HG02870 (cell line): ENCODE measurements around the gene RHBDD2.
"Not testable (repeated sequence)": the region's sequence is repeated elsewhere in the genome, so short reads cannot be mapped to it uniquely, and the experiment has no call there.

Experiments
- ATAC-seq: cut with Tn5 transposase; IDR thresholded peaks from one replicate; pipeline ENCODE4 v1.9.1; 2021; ENCODE audit warnings: mild to moderate bottlenecking, moderate library complexity; ENCODE audit not compliant: unreplicated experiment

RHBDD2 gene

GRCh38 chr7:75888464-75889222, 9.8 kb downstream of the RHBDD2 start:
- no peak for ATAC-seq

- no peak for ATAC-seq
These were observed 10.5 kb downstream of the RHBDD2 start for GRCh38 chr7:75889223-75889825.

GRCh38 chr7:75889826-75890225, 11.0 kb downstream of the RHBDD2 start:
- ATAC-seq, result no peak

- ATAC-seq, result not testable (repeated sequence)
These were observed 12.4 kb downstream of the RHBDD2 start for GRCh38 chr7:75891237-75891636.

GRCh38 chr7:75891815-75892411, 13.1 kb downstream of the RHBDD2 start:
- no peak for ATAC-seq

- ATAC-seq, result no peak
These were observed 13.9 kb downstream of the RHBDD2 start for GRCh38 chr7:75892634-75893272.

GRCh38 chr7:75896803-75897327, 18.0 kb downstream of the RHBDD2 start:
- no peak for ATAC-seq

GRCh38 chr7:75900617-75901315, 21.9 kb downstream of the RHBDD2 start:
- no peak for ATAC-seq

GRCh38 chr7:75905785-75906604, 27.2 kb downstream of the RHBDD2 start:
- no peak for ATAC-seq

- no peak for ATAC-seq
These were observed 28.3 kb downstream of the RHBDD2 start for GRCh38 chr7:75906991-75907667.

- not testable (repeated sequence) for ATAC-seq
These were observed 28.8 kb downstream of the RHBDD2 start for GRCh38 chr7:75907668-75908039.

GRCh38 chr7:75909521-75910132, 30.8 kb downstream of the RHBDD2 start:
- no peak for ATAC-seq

- ATAC-seq, result not testable (repeated sequence)
These were observed 32.4 kb downstream of the RHBDD2 start for GRCh38 chr7:75911186-75911585.

GRCh38 chr7:75913437-75913836, 34.6 kb downstream of the RHBDD2 start:
- ATAC-seq, result no peak

- ATAC-seq, result no peak
These were observed 35.4 kb downstream of the RHBDD2 start for GRCh38 chr7:75914169-75914654.

GRCh38 chr7:75914655-75915415, 36.0 kb downstream of the RHBDD2 start, which contains the start of gene POR:
Gene POR, plus strand, starts transcription at chr7:75915155. Its CDS starts 38,847 bp downstream, at chr7:75954002.
- ATAC-seq, result peak; percentile 68

- ATAC-seq, result no peak
These were observed 36.8 kb downstream of the RHBDD2 start for GRCh38 chr7:75915416-75916156.
